Stimulated activated CD4-positive, alpha-beta T cell treated with anti-CD3 and anti-CD28 coated beads, Interleukin-1b, Interleukin-23, amount 100 ng/mL, for 48 hours (primary cell): ENCODE measurements around the gene KRTAP10-8.
"Not testable (repeated sequence)": the region's sequence is repeated elsewhere in the genome, so short reads cannot be mapped to it uniquely, and the experiment has no call there.

Experiments
- DNase-seq: peaks from one replicate; pipeline ENCODE4 v3.0.0-alpha.2; 2020

The KRTAP10-8 gene

DNA sequence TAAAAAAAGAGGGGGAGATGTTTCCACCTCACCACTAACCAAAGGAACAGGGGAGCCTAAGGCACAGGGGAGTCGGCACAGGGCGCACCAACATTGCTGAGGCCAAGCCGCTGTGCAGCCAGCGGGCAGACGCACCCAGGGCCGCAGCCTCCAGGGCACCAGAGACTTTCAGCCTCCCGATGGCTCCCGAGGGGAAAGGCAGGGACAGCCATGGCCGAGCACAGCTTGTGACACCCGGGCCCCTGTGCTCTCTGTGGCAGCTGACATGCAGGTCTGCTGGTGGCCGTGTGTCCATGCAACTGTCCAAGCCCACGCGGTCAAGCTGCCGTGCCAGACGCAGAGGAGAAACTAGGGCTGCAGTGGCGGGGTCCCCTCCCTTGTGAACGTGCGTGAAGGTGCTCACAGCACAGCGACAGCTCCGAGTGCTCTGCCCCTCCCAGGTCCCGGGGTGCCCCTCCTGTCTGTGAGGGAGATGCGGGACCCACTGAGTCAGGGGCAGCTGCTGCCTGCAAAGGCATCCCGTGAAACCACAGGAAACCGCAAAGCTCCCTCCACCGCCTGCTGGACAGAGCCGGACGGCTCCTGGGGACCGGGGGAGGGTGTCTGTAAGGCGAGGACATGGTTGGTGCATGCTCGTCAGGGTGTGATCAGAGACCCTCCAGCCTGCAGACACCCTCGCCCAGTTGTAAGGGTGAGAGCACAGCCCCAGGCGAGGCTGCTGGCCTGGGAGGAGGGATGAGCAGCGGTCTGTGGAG lies 36.9 kb downstream of the KRTAP10-8 start:
- DNase-seq, result no peak

DNA sequence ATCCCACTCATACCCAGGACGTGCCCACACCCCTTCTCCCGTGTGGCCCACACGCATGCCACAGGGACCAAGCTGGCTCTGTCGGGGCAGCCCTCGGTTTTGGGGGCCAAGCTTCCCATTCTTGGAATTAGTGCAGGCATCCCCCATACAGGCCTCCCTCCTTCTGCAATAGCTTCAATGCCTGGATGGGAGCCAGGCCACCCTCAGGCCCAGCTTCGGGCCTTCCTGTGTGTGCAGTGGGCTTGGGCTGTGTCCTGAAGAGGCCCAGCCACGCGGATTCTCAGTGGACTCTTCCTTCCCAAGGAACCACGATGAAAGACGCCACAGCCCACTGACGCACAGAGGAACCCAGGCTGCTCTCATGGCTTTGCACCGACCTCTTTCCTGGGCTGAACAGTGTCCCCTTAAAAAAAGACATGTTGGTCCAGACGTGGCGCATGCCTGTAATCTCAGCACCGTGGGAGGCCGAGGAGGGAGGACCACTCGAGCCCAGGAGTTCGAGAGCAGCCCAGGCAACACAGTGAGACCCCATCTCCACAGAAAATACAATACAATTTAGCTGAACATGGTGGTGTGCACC lies 37.7 kb downstream of the KRTAP10-8 start:
- DNase-seq, result no peak

DNA sequence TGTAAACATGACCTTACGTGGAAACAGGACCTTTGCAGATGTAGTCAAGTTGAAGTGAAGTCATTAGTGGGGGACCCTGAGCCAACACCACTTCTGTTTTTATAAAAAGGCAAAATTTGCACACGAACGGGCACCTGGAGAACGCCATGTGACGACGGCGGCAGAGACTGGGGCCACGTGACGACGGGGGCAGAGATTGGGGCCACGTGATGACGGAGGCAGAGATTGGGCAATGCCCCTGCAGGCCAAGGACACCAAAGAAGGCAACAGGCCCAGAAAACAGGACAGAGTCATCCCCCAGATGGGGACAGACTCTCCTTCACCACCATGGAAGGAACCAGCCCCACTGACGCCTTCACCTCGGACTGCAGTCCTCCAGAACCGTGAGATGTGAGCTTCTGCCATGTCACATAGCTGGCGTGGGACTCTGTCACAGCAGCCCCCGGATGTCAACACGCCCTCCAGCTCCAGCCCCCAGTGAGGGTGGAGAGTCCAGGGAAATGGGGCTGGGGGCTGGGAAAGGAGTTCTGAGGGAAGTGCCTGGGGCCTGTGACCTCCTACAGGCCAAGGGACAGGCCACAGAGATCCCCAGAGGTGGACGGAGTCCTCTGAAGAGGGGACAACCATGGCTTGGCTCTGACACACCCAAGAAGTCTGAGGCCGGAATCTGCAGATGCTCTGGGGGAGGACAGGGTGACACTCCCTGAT lies 38.5 kb downstream of the KRTAP10-8 start:
- no peak for DNase-seq

DNA sequence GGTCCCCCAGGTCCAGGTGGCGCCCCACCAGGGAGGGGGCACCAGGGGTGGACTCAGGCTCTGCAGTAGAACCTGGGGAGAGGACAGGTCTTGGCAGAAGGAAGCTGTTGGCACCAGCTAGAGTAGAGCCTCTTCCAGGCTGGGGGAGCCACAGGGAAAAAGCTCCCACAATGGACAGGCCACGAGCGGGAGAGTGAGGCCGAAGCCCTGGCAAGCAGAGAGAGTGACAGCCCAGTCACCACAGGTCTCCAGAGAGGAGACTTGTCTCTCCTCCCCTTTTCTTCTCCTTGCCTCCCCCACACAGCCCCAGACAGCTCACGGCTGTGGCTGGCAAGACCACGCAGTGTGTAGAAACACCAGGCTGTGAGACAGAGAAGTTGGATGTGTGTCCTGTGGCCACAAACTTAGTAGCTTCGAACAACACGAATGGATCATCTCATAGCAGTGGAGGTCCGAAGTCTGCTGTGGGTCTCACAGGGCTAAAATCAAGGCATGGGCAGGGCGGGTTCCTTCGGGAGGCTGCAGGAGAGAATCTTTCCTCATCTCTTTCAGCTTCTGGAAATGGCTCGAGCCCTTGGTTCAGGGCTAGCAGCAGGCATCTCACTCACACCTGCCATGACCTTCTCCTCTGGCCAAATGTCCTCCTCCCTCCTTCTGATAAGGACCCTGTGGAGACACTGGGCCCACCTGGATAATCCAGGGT lies 39.2 kb downstream of the KRTAP10-8 start:
- DNase-seq, result no peak

DNA sequence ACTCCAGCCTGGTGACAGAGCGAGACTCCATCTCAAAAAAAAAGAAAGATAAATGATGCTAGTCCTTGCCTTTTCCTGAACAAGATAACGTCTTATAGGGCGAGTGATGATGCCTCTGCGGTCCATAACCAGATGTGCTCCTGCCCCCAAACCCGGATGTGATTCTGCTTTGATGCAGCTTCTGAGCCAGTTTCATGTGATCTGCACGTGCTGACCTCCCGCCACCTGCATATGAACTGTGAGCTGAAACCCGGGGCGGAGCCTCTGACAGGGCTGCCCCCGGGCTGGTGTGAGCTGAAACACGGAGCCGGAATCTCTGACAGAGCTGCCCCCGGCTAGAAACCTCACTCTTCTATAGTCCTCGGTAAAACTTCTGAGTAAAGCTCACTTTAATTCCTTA lies 41.2 kb downstream of the KRTAP10-8 start:
- no peak for DNase-seq

DNA sequence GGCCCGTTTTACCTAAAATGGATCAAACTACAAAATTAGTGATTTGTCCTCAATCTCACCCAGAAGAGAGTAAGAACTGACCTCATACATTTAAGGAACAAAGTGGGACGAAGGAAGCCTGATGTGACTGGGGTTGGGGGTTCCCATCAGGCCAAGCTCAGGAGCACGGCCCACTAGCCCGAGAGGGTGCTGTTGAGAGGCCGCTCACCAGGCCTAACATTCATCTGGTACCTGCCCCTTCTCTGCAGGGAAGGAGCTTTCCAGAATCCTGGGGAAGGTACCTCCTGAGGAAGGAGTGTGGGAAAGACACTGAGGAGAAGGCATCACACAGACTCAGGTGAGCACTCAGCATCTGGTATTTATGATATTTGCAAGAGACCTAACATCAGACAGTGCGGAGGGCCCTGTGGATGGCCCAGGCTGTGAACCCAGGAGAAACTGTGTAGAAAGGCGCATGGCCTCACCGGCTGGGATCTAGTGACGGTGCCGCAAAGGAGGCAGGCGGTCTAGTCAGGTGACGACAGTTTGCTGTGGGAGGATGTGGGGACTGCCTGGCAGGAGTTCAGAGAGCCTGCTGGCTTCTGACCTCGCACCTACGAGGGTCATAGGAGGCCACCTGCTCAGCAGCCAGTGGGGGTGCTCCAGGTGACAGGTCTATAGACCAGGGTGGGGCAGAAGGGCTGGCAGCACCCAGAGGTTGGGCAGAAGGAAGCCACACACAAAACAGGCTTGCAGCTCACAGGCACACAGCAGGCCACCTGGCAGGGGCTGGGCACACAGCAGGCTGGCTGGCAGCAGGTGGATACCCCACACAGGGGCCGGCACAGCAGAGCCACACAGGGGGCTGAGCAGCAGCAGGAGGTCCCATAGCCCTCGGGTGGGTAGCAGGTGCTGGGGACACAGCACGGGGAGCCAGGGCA lies 42.0 kb downstream of the KRTAP10-8 start:
- DNase-seq, result no peak

DNA sequence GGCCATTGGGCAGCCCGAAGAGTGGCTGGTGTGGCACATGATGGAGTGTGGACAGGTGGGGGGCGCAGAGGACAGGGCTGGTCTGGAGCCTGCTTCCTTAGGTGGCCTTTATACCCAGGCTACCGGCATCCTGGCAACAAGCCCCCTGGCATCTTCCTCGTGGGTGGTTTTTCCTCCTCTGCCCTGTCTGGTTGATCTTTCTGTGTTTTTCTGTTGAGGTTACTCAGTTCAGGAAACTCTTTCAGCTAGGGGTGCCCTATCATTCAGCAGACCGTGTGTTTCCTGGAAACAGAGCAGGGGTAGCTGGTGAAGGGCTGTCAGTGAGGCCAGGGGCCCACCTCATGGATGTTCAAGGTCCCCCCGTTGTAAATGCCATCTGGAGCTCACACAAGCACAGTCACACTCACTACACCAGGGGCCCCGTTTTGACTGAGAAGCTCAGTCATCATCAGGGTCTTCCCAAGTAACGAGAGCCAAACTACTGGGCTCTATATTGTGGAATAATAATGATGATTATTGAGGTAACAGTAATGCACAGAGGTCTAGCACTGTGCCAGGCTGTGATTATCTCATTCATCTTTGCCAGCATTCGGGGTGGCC lies 42.8 kb downstream of the KRTAP10-8 start, which contains the start of gene KRTAP12-4:
Gene KRTAP12-4, minus strand, starts transcription at position 84 of the 600 bp plus-strand sequence. Its CDS starts 45 bp downstream, at position 39.
- no peak for DNase-seq

DNA sequence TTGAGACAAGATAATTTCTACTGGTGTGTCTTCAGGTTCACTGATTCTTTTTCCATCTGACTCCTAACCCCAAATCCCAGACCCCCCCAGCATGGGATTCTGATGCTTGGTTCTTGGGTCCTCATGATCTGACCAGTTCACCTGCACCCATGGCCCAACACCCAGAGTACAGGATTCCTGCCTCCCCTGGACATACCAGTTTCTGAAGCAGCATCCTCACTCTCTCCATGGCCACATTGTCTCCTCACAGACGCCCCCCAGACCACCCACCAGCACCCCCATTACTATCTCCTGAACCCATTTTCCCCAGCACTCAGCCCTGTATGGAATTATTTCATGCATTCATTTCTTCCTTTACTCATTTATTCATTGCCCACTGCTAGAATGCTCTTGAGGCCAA lies 45.0 kb downstream of the KRTAP10-8 start:
- DNase-seq, result no peak

DNA sequence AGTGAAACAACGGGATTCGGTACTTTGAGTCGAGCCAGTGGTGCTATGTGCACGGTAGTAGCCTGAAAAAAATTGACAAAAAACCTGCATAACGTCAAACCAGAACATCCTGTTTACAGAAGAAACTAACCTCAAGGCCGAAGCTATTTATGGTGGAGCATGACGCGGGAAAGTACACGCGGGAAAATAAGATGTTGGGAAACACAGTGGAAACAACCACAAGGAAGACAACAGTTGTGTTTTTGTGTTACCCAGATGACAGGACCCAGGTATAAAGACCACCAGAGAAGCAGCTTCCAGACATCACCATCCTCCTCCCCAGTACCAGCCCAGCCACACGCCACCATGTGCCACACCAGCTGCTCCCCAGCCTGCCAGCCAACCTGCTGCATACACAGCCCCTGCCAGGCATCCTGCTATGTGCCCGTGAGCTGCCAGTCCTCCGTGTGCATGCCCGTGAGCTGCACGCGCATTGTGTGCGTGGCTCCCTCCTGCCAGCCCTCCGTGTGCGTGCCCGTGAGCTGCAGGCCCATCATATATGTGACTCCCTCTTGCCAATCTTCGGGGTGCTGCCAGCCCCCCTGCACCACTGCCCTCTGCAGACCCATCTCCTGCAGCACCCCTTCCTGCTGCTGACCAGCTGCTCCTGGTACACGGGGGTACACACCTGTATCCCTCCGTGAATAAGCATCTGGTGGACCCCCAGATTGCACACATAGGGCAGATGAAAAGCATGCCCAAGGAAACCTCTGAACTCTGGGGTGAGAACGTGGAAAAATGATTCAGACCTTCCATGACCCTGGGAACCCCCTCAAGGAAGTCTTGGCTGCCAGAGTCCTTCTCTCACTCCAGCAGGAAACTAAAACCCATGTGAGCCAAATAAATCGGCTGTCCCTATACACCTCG lies 46.0 kb downstream of the KRTAP10-8 start, which contains the start of gene KRTAP12-3:
Gene KRTAP12-3, plus strand, starts transcription at position 298 of the 906 bp plus-strand sequence. Its CDS starts 48 bp downstream, at position 346.
- no peak for DNase-seq

DNA sequence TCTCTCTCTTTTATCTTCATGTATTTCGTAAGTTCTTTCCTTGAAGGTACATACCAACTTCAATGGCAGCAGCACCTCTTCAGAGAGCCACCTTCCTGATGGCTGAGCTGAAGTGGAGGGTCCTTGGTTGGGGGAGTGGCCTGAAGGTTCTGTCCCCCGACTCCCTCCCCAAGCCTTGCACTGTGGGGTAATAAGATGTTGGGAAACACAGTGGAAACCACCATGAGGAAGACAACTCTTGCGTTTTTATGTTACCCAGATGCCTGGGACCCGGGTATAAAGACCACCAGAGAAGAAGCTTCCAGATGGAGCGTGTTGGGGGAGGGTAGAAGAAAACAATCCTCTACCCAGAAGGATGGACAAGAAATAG lies 46.6 kb downstream of the KRTAP10-8 start:
- no peak for DNase-seq

DNA sequence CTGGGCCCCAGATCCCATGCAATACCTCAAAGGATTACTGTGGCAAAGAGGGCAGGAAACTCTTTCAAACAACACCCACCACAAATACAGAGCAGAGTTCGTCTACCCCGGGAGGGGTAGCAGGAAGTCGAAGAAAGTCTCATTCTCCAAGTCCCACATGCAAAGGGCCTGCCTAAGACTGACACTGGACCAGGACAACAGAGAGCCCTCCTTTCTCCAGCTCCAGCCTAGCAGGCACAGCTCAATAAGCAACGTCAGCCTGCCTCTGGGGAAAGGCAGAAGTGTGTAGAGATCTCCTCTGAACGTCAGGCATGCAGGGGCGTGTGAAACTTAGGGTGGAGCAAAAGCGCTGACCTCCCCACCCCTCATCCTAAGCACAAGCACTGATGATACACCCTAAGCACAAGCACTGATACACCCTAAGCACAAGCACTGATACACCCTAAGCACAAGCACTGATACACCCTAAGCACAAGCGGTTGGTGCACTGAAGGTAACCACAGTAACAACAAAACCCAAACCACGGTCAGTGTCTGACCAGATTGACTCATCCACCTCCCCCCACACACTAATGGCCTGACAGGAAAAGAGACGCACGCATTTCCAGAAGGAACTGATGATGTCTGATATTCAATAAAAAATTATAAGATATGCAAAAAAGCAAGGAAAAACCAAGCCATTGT lies 47.2 kb downstream of the KRTAP10-8 start:
- no peak for DNase-seq

DNA sequence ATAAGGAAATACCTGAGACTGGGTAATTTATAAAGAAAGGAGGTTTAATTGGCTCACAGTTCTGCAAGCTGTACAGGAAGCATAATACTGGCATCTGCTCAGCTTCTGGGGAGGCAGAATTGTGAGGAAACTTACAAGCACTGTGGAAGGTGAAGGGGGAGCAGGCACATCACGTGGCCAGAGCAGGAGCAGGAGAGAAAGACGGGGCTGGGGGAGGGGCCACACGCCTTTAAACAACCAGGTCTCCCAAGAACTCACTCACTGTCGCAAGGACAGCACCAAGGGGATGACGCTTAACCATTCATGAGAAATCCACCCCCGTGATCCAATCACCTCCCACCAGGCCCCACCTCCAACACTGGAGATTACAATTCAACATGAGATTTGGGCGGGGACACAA lies 49.7 kb downstream of the KRTAP10-8 start:
- DNase-seq, result not testable (repeated sequence)
